ENCODE data around the gene BTBD9. TPM values are rescaled to one million over a fixed set of nuclear protein-coding genes. Genes with fewer than 3 reads are reported as not detected.

BTBD9 gene
- total and polyA plus RNA-seq, 2 donors (not counting 1 experiment from before 2014, with no cell fraction given): 4.1 to 48.9 TPM

GRCh38 chr6:38391206-38391605, 248.5 kb downstream of the BTBD9 start:
- Histone ChIP-seq H3K4me2 (replicated peaks; ENCODE audit: low read depth, low read length, poor library complexity, severe bottlenecking) (no peak overlapping the region), H4K20me1 (ENCODE audit: control insufficient read depth, insufficient read depth, low read length, poor library complexity, severe bottlenecking) (no peaks in the 10 kb centered on the region), H3K36me3 (replicated peaks in 1 of 2; ENCODE audit: control extremely low read depth in 1 of 2, control insufficient read depth in 1 of 2, extremely low read depth in 1 of 2, insufficient read depth in 2 of 2, low read length in 1 of 2) (no peaks in the 10 kb centered on the region), H3K9me3 (ENCODE audit: control extremely low read depth in 1 of 3, control insufficient read depth in 2 of 3, insufficient read depth in 1 of 3, low read length in 2 of 3) (no peaks in the 10 kb centered on the region), H3K4me3 (ENCODE audit: control extremely low read depth in 1 of 5, extremely low read depth in 1 of 5, insufficient read depth in 1 of 5, low read depth in 2 of 5, low read length in 4 of 5) (no peak overlapping the region), H3K27ac (ENCODE audit: low read length in 2 of 2) (no peak overlapping the region), H2AFZ (ENCODE audit: insufficient read depth, low read depth, low read length, poor library complexity, severe bottlenecking) (no peak overlapping the region), H3K79me2 (ENCODE audit: control insufficient read depth, insufficient read depth, low read length) (no peaks in the 10 kb centered on the region), H3K4me1 (ENCODE audit: control insufficient read depth in 2 of 2, insufficient read depth in 2 of 2, low read length in 2 of 2) (no peaks in the 10 kb centered on the region), H3K9ac (ENCODE audit: low read length) (no peak overlapping the region), H3K27me3 (replicated peaks in 1 of 4; ENCODE audit: control extremely low read depth in 1 of 4, control insufficient read depth in 3 of 4, insufficient read depth in 4 of 4, low read length in 3 of 4) (no peaks in the 10 kb centered on the region)
- H3K4me3 Mint-ChIP-seq: no peak overlapping the region
- ATAC-seq (ENCODE audit: low read depth) (no peak), DNase-seq (no peak)
- POLR2A ChIA-PET: interaction anchor here (0.7 kb wide), 1 partner anchor 705 kb away, joined by 7 read pairs; no protein-coding TSS in a partner anchor
- H3K27me3 Mint-ChIP-seq: no peaks in the 10 kb centered on the region
- CTCF ChIA-PET: interaction anchor here (0.7 kb wide), 1 partner anchor 101 kb away, joined by 3 read pairs; no protein-coding TSS in a partner anchor
- peaks cover 5% of the 10 kb centered on the region for H3K4me1 Mint-ChIP-seq
- no peaks in the 10 kb centered on the region for H3K9me3 Mint-ChIP-seq (ENCODE audit: insufficient read depth)
- intact Hi-C loops (cut with micrococcal nuclease): no loop called here
- H3K27ac Mint-ChIP-seq: no peak overlapping the region
- TF ChIP-seq, protein P1, sequence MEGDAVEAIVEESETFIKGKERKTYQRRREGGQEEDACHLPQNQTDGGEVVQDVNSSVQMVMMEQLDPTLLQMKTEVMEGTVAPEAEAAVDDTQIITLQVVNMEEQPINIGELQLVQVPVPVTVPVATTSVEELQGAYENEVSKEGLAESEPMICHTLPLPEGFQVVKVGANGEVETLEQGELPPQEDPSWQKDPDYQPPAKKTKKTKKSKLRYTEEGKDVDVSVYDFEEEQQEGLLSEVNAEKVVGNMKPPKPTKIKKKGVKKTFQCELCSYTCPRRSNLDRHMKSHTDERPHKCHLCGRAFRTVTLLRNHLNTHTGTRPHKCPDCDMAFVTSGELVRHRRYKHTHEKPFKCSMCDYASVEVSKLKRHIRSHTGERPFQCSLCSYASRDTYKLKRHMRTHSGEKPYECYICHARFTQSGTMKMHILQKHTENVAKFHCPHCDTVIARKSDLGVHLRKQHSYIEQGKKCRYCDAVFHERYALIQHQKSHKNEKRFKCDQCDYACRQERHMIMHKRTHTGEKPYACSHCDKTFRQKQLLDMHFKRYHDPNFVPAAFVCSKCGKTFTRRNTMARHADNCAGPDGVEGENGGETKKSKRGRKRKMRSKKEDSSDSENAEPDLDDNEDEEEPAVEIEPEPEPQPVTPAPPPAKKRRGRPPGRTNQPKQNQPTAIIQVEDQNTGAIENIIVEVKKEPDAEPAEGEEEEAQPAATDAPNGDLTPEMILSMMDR (IDR thresholded peaks at IDR 0.05): no peak
- TF ChIP-seq EZH2 (IDR thresholded peaks at IDR 0.05; ENCODE audit: borderline replicate concordance, insufficient read depth, low read depth, low read length, poor library complexity, severe bottlenecking): no peak

DNA sequence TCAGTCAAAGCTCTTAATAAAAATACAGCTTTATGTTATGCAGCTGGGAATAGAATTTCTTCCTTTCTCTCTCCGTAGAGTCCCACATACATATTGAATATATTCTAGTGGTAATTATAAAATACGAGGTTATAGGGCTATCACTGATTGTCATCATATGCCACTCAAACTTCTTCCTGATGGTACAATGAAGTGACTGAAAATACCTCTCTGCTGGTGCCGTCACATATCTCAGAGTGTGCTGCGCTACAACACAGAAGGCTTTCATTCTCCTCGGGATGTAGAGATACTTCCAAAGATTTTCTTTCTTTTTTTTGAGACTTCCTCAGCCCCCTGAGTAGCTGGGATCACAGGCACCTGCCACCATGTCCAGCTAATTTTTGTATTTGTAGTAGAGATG, 249.9 kb downstream of the BTBD9 start:
- H3K4me1 Mint-ChIP-seq: peaks cover 5% of the 10 kb centered on the region
- no peaks in the 10 kb centered on the region for H3K79me2 ChIP-seq (ENCODE audit: control insufficient read depth, insufficient read depth, low read length)
- no peaks in the 10 kb centered on the region for H3K4me1 ChIP-seq (ENCODE audit: control insufficient read depth in 2 of 2, insufficient read depth in 2 of 2, low read length in 2 of 2)
- no peak overlapping the region for H3K4me3 ChIP-seq (ENCODE audit: control extremely low read depth in 1 of 5, extremely low read depth in 1 of 5, insufficient read depth in 1 of 5, low read depth in 2 of 5, low read length in 4 of 5)
- no peaks in the 10 kb centered on the region for H3K27me3 ChIP-seq (replicated peaks in 1 of 4; ENCODE audit: control extremely low read depth in 1 of 4, control insufficient read depth in 3 of 4, insufficient read depth in 4 of 4, low read length in 3 of 4)
- ATAC-seq (ENCODE audit: low read depth) (no peak), DNase-seq (no peak)
- no peaks in the 10 kb centered on the region for H3K36me3 ChIP-seq (replicated peaks in 1 of 2; ENCODE audit: control extremely low read depth in 1 of 2, control insufficient read depth in 1 of 2, extremely low read depth in 1 of 2, insufficient read depth in 2 of 2, low read length in 1 of 2)
- H4K20me1 ChIP-seq (ENCODE audit: control insufficient read depth, insufficient read depth, low read length, poor library complexity, severe bottlenecking): no peaks in the 10 kb centered on the region
- TF ChIP-seq, protein P1 (IDR thresholded peaks at IDR 0.05): no peak
- no peak for TF ChIP-seq EZH2 (IDR thresholded peaks at IDR 0.05; ENCODE audit: borderline replicate concordance, insufficient read depth, low read depth, low read length, poor library complexity, severe bottlenecking)
- no peak overlapping the region for H3K9ac ChIP-seq (ENCODE audit: low read length)
- H3K27ac ChIP-seq (ENCODE audit: low read length in 2 of 2): no peak overlapping the region
- H3K27ac Mint-ChIP-seq: no peak overlapping the region
- no peak overlapping the region for H2AFZ ChIP-seq (ENCODE audit: insufficient read depth, low read depth, low read length, poor library complexity, severe bottlenecking)
- no peaks in the 10 kb centered on the region for H3K27me3 Mint-ChIP-seq
- H3K9me3 ChIP-seq (ENCODE audit: control extremely low read depth in 1 of 3, control insufficient read depth in 2 of 3, insufficient read depth in 1 of 3, low read length in 2 of 3): no peaks in the 10 kb centered on the region
- H3K9me3 Mint-ChIP-seq (ENCODE audit: insufficient read depth): no peaks in the 10 kb centered on the region
- H3K4me3 Mint-ChIP-seq: no peak overlapping the region
- WGBS (ENCODE audit: insufficient coverage): 100% methylated on average over 3 of the region's 5 CpGs
- no peak overlapping the region for H3K4me2 ChIP-seq (replicated peaks; ENCODE audit: low read depth, low read length, poor library complexity, severe bottlenecking)
- POLR2A ChIA-PET: no interaction called here
- CTCF ChIA-PET: no interaction called here
- intact Hi-C loops (cut with micrococcal nuclease): no loop called here

All from B cell (primary cell).